Activated T-cell treated with anti-CD3 and anti-CD28 coated beads, Interleukin-2, amount 50 U/mL, for 1 hour (primary cell): ENCODE results near the gene ZFAND2A.
"Not testable (repeated sequence)": the region's sequence is repeated elsewhere in the genome, so short reads cannot be mapped to it uniquely, and the experiment has no call there.

ENCODE experiments used
- DNase-seq: peaks from one replicate; pipeline ENCODE4 v3.0.0-alpha.2; 2020

The ZFAND2A gene

DNA sequence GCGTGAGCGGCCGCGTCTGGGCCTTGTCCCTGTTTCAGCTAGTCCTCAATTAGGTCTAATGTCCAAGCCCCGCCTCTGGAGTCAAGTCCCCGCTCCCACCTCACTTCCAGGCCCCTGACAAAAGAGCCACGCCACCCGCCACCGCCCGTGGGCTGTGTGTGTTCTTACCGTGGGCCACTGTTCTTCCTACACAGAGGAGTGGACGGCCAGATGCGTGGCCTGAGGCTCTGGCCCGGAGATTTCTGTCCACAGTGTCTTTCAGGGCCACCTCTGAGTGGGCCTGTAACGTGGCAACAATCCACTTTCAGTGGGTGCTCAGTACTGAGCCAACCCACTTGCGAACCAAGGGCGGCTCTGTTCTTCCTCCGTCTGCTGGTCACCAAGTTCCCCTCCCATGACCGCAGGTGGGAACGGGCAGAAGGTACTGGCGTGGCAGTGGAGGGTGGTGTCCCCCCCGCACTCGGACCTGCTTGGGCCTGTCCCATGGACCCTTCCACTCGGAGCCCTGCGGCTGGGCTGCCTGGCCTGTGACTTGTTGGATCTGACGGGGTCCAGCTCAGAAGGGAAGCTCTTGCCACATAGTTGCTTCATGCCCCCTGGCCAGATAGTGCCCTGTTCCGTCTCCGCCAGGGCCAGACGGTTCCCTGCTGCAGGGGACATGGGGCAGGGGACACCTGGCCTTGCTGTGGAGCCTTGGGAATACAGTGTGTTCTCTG is 15.0 kb upstream of the ZFAND2A start:
- no peak for DNase-seq

DNA sequence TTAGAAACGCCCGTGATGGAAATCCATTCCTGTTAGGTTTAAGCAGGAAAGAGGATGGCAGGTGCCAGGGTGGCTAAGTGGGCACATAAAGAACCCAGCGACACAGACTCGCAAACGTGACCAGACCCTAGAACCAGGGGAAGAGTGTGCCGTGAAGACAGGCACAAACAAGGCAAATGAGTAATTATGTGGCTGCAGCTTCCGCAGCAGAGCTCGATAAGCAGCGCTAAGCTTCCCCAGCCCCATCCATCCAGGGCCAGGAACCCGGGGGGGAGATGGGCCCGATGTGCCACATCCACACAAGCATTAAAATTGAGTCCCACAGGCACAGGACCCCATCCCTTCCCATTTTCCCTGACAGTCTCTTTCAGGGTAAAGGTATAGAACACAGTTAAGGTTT is 14.0 kb upstream of the ZFAND2A start:
- no peak for DNase-seq

DNA sequence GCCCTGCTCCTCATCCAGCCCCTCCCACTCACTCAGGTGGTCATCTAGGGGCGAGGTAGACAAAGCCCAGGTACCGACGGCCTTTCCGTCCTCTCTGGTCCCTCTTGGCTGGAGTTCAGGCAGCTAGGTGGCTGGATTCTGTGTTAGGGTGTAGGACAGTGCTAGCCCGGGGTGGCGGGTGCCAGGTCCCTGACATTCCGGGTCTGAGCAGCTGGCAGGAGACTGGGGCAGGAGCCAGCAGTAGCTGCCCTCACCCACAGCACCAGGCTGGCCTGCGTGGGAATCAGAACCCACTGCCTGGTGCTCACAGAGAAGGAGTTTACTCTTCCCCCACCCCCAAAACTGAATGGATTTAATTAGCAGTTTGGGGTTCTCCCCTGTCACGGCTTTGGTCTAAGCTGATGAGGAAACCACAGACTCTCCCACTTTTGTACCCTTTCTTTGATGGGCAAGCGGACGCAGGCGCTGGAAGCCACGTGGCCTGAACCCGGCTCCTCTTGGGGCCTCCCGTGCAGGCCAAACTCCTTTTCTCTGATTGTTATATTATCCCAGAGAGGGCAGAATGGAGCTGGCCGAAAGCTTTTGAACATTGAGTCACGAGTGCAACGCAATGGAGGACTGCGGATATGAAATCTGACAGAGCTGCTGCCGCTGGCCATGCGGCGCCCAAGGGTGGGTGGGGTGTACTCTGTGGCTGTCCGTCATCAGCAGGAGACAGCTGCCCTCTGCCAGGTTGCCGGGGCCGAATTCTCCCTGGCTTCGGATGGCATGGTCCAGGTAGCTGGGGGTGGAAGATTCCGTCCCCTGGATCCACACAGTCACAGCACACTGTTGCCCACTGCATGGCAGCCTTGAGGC is 12.9 kb upstream of the ZFAND2A start:
- DNase-seq: no peak

DNA sequence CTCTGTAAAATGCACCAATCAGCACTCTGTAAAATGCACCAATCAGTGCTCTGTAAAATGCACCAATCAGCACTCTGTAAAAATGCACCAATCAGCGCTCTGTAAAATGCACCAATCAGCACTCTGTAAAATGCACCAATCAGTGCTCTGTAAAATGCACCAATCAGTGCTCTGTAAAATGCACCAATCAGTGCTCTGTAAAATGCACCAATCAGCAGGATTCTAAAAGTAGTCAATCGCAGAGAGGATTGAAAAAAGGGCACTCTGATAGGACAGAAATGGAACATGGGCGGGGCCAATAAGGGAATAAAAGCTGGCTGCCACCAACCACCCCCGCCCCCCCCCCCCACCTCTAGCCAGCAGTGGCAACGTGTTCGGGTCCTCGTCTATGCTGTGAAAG is 11.5 kb upstream of the ZFAND2A start:
- not testable (repeated sequence) for DNase-seq

DNA sequence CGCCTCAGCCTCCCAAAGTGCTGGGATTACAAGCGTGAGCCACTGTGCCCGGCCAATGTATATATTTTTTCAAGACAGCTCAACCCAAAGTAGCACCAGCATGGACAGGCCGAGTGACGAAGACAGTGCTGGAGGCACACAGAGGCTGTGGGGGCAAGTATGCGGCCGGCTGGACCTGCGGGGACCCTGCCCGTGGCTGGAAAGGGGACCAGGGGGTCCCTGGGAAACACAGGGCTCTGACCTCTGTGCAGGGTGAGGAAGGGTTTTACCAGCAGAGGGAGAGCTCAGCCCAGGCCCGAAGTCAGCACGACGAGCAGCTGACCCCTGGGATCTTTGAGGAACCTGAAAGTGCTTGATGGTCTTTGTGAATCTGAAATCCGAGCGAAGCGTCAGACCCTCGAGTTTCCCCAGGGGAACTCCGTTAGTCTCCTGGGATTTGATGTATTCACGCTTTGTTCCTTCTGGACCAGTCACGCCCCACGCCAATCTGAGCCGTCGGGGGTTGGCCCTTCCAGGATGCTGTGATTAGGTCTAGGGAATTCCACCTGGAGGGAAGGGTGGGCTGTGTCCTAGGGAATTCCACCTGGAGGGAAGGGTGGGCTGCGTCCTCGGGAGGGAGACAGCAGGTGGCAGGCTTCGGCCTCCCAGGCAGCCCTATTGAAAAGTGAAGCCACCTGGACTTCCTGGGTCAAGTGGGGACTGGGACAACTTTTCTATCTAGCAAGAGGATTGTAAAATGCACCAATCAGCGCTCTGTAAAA is 10.9 kb upstream of the ZFAND2A start:
- no peak for DNase-seq

DNA sequence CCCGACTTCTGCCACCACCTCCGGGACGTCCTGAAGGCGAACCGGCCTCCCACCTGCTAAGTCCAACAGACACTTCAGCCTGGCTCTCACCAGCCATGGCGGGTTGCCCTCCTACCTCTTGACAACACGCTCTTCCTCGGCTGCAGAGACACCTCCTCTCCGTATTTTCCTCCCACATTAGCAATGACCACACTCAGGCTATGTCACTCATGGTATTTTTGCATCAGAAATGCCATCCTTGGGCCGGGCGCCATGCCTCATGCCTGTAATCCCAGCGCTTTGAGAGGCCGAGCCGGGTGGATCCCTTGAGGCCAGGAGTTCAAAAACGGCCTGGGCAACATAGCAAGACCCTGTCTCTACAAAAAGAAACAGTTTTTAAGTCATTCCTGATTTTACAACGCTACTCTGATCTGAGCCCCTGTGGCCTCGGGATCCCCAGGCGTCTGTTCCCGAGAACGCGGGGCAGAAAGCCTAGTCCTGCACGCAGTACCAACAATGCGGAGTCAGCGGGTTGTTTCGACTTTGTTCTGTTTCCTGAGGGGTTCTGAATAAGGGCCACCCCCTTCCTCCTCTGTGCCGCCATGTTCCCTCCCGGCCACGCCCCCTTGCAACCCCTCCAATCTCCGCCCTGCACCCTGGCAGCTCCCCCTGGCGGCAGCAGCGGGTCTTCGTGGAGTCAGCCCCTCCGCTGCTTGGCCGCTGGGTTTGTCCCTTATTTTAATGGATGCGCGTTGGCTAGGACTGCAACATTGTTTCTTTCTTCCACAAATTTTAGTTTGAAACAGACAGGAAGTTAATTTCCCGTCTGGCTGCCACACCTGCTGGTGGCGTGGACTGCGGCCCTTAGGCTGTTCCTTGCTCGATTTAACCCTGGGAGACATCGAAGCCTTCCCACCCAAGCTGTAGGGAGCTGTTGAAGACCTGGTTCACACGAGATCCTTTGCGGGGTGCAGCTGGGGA is 9.7 kb upstream of the ZFAND2A start:
- peak; percentile 94 for DNase-seq

DNA sequence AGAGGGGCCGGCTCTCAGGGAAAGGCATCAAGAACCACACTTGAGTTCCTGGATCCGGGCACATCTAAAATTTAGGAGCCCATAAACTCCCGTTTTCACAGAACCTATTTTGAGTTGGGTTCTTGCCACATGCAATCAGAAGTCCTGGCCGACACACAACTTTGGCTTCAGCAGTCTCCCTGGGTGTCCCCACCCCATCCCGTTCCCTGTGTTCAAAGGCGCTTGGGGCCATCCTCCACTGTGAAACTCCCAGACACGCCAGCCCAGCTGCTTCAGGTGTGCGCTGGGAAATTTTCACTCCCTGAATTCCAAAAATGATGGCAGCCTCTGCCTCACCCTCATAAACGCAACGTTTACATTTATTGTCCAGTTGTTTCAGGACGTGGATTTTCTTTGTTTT is 8.4 kb upstream of the ZFAND2A start:
- no peak for DNase-seq

DNA sequence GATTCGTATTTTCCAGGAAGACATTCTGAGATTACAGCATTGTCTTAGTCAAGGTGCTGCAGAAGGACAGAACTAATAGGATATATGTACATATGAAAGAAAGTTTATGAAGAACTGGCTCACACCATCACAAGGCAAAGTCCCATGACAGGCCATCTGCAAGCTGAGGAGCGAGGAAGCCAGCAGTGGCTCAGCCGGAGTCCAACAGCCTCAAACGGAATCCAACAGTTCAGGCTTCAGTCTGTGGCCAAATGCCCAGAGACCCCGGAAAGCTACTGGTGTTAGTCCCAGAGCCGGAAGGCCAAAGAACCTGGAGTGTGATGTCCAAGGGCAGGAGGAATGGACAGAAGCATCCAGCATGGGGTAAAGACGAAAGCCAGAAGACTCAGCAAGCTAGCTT is 4.4 kb upstream of the ZFAND2A start:
- DNase-seq: no peak

DNA sequence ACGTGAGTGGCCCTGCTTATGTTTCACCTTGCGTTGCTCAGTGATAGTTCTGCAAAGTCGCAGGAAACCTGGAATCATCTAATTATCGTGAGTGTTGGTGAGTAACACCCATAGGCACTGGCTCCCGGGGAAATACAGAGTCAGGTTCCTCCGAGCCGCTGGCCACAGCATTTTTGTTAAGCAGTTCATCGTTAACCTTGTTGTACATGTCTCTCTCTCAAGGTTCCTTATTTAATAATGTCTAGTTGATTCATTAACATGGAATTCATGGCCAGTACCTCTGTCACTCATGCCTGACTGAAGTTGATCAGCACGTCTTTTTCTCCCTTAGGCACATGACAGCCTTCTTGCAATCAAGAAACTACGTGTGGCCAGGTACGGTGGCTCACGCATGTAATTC is 3.1 kb upstream of the ZFAND2A start:
- DNase-seq: no peak

DNA sequence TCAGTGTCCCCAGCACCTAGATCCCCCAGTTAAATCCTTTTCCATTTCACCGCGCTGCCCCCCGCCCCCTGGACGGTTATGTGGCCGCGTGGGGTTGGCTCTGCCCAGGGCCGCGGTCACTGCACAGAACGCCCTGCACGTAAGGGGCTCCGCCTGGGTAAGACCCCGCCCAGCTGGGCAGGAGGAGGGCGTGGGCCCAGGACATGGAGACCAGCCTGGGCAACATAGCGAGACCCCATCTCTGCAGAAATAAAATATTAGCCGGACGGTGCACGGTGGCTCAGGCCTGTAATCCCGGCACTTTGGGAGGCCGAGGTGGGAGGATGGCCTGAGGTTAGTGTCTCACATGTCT is 650 bp upstream of the ZFAND2A start:
- DNase-seq: no peak

DNA sequence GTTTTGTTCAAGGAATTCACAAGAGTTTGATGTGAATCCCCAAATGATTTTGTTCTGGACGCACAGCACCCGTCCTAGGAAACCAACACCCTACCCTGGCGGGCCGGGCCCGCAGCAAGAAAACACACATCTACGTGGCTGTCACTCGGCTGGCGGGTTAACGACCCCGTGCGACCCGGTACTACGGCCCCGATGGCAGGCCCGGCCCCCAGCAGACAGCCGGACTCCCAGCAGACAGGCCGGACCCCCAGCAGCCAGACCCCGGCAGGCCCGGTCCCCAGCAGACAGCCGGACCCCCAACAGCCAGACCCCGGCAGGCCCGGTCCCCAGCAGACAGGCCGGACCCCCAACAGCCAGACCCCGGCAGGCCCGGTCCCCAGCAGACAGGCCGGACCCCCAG is 765 bp downstream of the ZFAND2A start:
- DNase-seq: not testable (repeated sequence)

DNA sequence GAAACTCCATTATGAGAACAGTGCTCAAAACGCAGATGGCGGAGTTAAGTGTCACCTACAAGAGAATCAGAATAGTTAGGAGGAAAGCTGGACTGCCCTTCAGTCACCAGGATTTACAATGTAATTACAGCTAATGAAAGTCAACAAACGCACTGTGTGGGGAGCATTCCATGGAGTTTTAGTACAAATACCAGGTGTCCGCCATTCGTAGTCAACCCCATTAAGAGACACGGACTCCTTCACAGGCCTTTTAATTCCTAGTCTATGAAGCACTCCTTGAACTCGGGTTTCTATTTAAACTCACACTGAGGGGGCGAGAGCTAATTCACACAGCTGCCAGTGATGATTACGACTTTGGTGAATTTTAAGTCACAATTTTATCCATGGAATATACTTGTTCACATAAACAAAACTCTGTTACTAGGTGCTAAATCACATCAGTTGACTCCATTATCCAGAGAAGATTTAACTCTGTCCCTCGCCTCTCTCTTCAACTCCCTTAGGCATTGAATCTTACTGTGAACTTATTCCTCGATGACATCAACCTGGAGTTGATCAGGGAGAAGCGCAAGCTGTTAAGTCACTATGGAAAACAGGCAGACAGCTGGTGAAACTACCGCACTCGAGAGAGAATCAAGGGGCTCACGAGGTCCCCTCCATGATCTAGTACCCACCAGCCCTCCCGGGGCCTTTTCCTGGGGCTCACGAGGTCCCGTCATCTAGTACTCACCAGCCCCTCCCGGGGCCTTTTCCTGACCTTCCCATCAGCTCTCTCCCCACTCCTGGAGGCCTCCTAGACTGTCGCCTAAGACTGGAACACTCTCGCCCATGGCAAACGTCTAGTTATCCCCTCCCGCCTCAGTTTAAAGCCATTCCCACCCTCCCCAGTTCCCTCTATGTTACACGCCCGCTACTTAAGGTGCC is 1.5 kb downstream of the ZFAND2A start:
- DNase-seq: no peak

DNA sequence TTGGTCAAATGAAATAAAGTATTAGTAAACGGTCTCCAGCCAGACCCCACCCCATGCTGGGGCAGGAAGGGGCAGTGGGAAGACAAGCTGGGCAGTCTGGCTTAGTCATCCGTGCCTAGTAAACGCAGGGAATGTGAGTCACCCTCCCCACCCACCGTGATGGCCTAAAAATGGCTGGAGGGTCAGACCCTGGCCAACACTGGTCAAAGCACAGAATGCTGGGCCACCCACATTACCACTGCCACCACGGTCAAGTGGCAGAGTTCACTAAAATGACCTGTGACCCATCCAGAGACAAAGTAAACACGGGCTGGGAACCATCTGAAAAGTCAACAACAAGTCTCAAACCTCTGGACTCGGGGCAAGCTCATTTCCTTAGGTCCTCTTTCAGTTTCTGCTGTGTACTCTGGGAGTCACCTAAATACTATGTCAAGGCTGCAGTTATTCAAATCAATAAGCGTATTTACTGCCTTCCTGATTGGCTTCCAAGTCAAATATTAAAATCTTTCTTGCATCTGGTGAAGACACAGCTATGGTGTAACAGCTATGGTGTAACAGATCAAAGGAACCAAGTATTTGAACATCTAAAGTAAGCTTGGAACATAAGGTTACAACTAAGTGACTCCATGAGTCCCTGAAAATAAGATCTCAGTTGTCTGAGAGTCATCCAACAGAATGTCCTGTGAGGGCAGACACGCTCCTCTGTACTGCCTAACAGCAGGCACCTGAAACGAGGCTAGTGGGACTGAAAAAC is 3.0 kb downstream of the ZFAND2A start:
- DNase-seq: no peak

DNA sequence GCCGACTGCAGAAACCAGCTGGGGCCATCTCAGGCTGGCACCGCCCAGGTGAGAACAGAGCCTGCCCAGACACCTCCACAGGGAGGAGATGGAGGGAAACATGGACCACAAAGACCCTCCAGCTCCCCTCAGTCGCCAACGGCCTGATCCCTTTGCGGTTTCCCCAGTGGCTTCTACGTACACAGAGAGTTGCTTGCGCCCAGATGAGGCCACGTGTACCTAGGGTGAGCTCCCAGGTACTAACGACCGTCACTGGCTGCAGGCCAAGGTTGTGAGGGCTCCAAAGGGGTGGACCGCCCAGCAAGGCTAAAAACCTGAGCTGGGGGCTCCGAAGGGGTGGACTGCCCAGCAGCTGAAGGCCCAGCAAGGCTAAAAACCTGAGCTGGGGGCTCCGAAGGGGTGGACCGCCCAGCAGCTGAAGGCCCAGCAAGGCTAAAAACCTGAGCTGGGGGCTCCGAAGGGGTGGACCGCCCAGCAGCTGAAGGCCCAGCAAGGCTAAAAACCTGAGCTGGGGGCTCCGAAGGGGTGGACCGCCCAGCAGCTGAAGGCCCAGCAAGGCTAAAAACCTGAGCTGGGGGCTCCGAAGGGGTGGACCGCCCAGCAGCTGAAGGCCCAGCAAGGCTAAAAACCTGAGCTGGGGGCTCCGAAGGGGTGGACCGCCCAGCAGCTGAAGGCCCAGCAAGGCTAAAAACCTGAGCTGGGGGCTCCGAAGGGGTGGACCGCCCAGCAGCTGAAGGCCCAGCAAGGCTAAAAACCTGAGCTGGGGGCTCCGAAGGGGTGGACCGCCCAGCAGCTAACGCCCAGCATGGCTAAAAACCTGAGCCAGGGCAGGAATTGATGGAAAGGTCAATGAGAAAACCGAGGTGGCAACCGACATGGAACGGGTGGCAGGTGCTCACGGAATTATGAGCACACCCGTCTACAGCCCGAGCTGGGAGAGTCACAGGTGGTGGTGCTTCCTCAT is 3.9 kb downstream of the ZFAND2A start:
- not testable (repeated sequence) for DNase-seq

DNA sequence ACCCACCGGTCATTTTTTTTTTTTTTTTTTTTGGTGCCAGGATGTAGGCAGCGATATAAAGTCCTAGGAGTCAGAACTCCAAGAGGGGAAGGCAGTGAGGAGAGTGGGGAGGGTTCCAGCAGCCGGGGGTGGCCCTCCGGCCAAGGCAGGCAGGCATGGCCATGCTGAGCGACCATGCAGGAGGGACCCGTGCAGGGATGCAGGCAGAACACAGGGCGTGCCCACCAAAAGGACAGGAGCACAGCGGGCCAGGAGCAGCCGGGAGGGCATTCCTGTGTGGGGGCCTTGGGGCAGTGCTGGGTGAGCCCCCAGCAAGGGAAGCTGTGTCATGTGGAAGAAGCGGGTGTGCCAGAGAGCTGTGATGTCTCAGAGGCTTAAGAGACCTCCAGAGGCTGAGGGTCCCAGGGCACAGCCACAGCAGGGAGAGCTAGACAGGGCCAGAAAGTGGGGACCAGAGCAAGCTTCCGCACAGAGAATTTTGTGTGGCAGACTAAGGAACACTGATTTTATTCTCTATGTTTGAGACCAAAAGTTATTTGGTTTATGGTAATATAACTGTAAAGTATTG is 5.7 kb downstream of the ZFAND2A start:
- DNase-seq: no peak

DNA sequence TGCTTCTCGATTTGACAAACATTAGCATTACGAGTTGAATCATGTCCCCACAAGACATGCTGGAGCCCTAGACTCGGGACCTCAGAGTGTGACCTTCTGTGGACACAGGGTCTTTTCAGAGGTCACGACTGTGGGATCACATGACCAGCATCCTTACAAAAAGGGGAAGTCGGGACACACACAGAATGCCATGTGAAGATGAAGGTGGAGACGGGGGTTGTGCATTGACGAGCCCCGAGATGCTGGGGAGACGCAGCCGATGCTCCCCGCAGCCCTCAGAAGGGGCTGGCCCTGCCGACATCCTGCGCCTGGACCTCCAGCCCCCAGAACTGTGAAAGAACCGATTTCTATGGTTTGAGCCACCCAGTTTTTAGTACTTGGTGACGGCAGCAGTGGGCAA is 7.5 kb downstream of the ZFAND2A start:
- no peak for DNase-seq

DNA sequence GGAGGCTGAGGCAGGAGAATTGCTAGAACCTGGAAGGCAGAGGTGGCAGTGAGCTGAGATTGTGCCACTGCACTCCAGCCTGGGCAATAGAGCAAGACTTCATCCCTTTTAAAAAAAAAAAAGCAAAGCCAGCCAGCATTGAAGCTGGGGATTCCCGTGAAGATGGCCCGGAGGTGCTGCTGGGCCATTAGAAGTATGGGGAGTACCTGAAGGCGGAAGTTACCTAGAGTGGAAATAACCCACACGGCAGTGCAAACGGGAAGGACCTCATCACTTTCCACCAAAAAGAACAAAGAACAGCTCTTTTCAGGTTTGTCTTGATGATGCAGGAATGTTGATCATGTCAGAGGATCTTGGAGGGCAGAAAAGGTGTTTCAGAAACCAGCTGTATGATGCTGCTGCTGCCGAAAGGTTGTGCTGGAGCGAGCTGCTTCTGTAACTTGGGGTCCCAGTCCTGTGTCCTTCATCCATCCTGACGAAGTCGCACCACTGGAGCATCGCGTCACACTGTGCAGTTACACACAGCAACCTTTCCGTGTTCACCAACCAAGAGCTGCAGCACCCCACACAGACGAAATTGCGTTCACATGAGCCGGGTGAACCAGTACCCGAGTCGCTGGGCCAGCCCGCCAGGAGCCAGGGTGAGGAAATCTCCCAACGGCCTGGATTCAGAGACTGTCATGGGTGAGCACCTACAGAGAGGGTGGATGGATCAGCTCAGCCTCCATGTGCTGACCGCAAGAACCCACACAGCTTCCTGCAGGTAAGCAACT is 8.2 kb downstream of the ZFAND2A start:
- DNase-seq: no peak

DNA sequence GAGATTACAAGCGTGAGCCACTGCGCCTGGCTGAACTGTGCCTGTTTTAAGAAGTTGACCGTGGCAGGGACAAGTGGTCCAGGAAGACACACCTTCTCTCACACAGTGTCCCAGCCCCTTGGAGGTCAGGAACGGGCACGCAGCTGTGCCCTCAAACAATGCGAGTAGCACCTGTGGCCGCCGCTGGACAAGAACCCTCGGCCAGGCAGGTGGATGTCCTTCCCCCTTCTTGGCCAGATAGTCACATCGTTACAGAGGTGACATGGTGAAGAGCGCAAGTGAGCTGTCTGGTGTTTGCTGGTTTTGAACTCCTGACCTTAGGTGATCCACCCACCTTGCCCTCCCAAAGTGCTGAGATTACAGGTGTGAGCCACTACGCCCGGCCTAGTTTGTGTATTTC is 8.8 kb downstream of the ZFAND2A start:
- no peak for DNase-seq
